ENCODE results near the gene MEI4. TPM values are rescaled to one million over a fixed set of nuclear protein-coding genes. Genes with fewer than 3 reads are reported as not detected.

MEI4 gene
- total RNA-seq, 1 donor from 2014 or later = not detected

- intact Hi-C loops (cut with micrococcal nuclease) = no loop called here
- H3K36me3 Mint-ChIP-seq (ENCODE audit: low read depth) = no peaks in the 10 kb centered on the region
- no peak overlapping the region for H3K4me3 Mint-ChIP-seq
- ATAC-seq (ENCODE audit: low read depth) (no peak), DNase-seq (no peak)
- no peaks in the 10 kb centered on the region for H3K4me1 Mint-ChIP-seq
- POLR2A ChIA-PET = no interaction called here
- TF ChIP-seq, protein P1, sequence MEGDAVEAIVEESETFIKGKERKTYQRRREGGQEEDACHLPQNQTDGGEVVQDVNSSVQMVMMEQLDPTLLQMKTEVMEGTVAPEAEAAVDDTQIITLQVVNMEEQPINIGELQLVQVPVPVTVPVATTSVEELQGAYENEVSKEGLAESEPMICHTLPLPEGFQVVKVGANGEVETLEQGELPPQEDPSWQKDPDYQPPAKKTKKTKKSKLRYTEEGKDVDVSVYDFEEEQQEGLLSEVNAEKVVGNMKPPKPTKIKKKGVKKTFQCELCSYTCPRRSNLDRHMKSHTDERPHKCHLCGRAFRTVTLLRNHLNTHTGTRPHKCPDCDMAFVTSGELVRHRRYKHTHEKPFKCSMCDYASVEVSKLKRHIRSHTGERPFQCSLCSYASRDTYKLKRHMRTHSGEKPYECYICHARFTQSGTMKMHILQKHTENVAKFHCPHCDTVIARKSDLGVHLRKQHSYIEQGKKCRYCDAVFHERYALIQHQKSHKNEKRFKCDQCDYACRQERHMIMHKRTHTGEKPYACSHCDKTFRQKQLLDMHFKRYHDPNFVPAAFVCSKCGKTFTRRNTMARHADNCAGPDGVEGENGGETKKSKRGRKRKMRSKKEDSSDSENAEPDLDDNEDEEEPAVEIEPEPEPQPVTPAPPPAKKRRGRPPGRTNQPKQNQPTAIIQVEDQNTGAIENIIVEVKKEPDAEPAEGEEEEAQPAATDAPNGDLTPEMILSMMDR (IDR thresholded peaks at IDR 0.05) = no peak
- H3K27me3 Mint-ChIP-seq = no peaks in the 10 kb centered on the region
- peaks cover 4% of the 10 kb centered on the region for H3K9me3 Mint-ChIP-seq
- CTCF ChIA-PET = no interaction called here
- no peak overlapping the region for H3K27ac Mint-ChIP-seq
Measured at GRCh38 chr6:77972334-77972733, 319.5 kb downstream of the MEI4 start.

Other genes with a start within 250 kb of the MEI4 start
- not detected in 2 replicates for gene HTR1B, start 189.5 kb upstream of the MEI4 start, total RNA-seq

Measured in activated B cell treated with CpG ODN at 0.5 μM for 24 hours (primary cell).